Measurements from ENCODE around the gene DPEP3.

The DPEP3 gene

DNA sequence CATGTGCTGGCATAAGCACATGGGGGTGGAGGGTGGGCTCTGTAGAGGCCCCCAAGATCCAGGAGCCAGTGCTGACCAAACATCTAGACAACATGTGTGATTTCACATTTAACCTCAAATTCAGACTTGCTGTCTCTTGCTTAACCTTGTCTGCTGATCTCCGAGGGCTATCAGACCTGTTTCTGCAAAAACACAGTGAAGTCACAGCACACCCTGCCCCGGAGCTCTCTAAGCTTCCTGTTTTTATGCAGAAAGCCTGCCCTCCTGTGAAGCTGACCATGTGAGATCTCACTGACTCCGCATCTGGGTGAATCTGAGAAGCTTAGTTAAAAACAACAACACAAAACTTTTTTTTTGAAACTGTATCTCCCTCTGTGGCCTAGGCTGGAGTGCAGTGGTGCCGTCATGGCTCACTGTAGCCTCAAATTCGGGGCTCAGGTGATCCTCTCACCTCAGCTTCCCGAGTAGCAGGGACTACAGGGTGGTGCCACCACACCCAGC is 25.5 kb upstream of the DPEP3 start:
- H3K9ac ChIP-seq (ENCODE audit: low read length): peak overlapping the region; percentile 39; the same call in 1 of the 2 replicates
- TF ChIP-seq EZH2 (IDR thresholded peaks at IDR 0.05; ENCODE audit: borderline replicate concordance, low read length) (no peak), CTCF (IDR thresholded peaks at IDR 0.05; ENCODE audit: low read length) (no peak)
- H3K36me3 ChIP-seq (ENCODE audit: insufficient read depth, low read length): no peaks in the 10 kb centered on the region
- peaks cover 16% of the 10 kb centered on the region for H3K4me1 ChIP-seq (ENCODE audit: insufficient read depth, low read length, severe bottlenecking)
- H4K20me1 ChIP-seq (ENCODE audit: insufficient read depth, low read length): no peaks in the 10 kb centered on the region
- no peaks in the 10 kb centered on the region for H3K27me3 ChIP-seq (ENCODE audit: insufficient read depth, low read length)
- H3K4me3 ChIP-seq (ENCODE audit: low read depth, low read length, poor library complexity, severe bottlenecking): no peak overlapping the region
- H3K79me2 ChIP-seq (ENCODE audit: insufficient read depth, low read length): no peaks in the 10 kb centered on the region
- no peaks in the 10 kb centered on the region for H3K9me3 ChIP-seq (ENCODE audit: low read length)
- H3K27ac ChIP-seq (ENCODE audit: low read depth, low read length, poor library complexity, severe bottlenecking): peak overlapping the region; percentile 82
- H3F3A ChIP-seq (ENCODE audit: insufficient read depth, low read length): no peaks in the 10 kb centered on the region
- peak overlapping the region; percentile 31; the same call in 1 of the 2 replicates for H3K4me2 ChIP-seq (ENCODE audit: low read length)
- peak overlapping the region; percentile 72 for H2AFZ ChIP-seq (ENCODE audit: low read length)
- no peaks in the 10 kb centered on the region for H3K9me2 ChIP-seq (ENCODE audit: low read depth, low read length)

DNA sequence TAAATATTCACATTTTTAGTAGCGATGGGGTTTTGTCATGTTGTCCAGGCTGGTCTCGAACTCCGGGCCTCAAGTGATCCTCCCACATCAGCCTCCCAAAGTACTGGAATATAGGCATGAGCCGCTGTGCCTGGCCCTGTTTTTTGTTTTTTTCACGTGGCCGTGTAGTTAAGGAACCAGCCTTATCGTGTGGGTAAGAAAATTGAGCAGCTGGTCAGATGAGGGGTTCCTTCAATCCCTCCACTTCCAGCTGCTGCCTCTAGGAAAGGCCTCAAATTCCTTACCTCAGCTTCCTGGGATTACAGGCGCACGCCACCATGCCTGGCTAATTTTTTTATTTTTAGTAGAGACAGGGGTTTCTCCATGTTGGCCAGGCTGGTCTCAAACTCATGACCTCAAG is 24.9 kb upstream of the DPEP3 start:
- TF ChIP-seq EZH2 (IDR thresholded peaks at IDR 0.05; ENCODE audit: borderline replicate concordance, low read length): no peak
- no peak for TF ChIP-seq CTCF (IDR thresholded peaks at IDR 0.05; ENCODE audit: low read length)
- Histone ChIP-seq H3K9me3 (ENCODE audit: low read length) (no peaks in the 10 kb centered on the region), H3K79me2 (ENCODE audit: insufficient read depth, low read length) (no peaks in the 10 kb centered on the region), H3K9ac (ENCODE audit: low read length) (no peak overlapping the region; the same call in 1 of the 2 replicates), H3K36me3 (ENCODE audit: insufficient read depth, low read length) (no peaks in the 10 kb centered on the region), H3K27ac (ENCODE audit: low read depth, low read length, poor library complexity, severe bottlenecking) (peak overlapping the region; percentile 82), H3F3A (ENCODE audit: insufficient read depth, low read length) (no peaks in the 10 kb centered on the region), H4K20me1 (ENCODE audit: insufficient read depth, low read length) (no peaks in the 10 kb centered on the region), H3K9me2 (ENCODE audit: low read depth, low read length) (no peaks in the 10 kb centered on the region), H3K4me3 (ENCODE audit: low read depth, low read length, poor library complexity, severe bottlenecking) (no peak overlapping the region), H3K4me1 (ENCODE audit: insufficient read depth, low read length, severe bottlenecking) (peaks cover 21% of the 10 kb centered on the region), H2AFZ (ENCODE audit: low read length) (no peak overlapping the region), H3K4me2 (ENCODE audit: low read length) (no peak overlapping the region), H3K27me3 (ENCODE audit: insufficient read depth, low read length) (no peaks in the 10 kb centered on the region)

- Histone ChIP-seq H3K36me3 (ENCODE audit: insufficient read depth, low read length) (no peaks in the 10 kb centered on the region), H3K9me3 (ENCODE audit: low read length) (no peaks in the 10 kb centered on the region), H3K27me3 (ENCODE audit: insufficient read depth, low read length) (no peaks in the 10 kb centered on the region), H3K9ac (ENCODE audit: low read length) (no peak overlapping the region), H3K79me2 (ENCODE audit: insufficient read depth, low read length) (no peaks in the 10 kb centered on the region), H3K4me3 (ENCODE audit: low read depth, low read length, poor library complexity, severe bottlenecking) (no peak overlapping the region), H3K4me2 (ENCODE audit: low read length) (no peak overlapping the region), H3F3A (ENCODE audit: insufficient read depth, low read length) (no peaks in the 10 kb centered on the region), H3K4me1 (ENCODE audit: insufficient read depth, low read length, severe bottlenecking) (peaks cover 37% of the 10 kb centered on the region), H3K27ac (ENCODE audit: low read depth, low read length, poor library complexity, severe bottlenecking) (no peak overlapping the region), H3K9me2 (ENCODE audit: low read depth, low read length) (no peaks in the 10 kb centered on the region), H2AFZ (ENCODE audit: low read length) (no peak overlapping the region), H4K20me1 (ENCODE audit: insufficient read depth, low read length) (no peaks in the 10 kb centered on the region)
- no peak for TF ChIP-seq CTCF (IDR thresholded peaks at IDR 0.05; ENCODE audit: low read length)
- no peak for TF ChIP-seq EZH2 (IDR thresholded peaks at IDR 0.05; ENCODE audit: borderline replicate concordance, low read length)
Measured at GRCh38 chr16:68003031-68003430, 22.7 kb upstream of the DPEP3 start.

Measured in OCI-LY1 (cell line).